ENCODE results near the gene ABCG1. TPM values are rescaled to one million over a fixed set of nuclear protein-coding genes. Genes with fewer than 3 reads are reported as not detected.
A peak's percentile ranks its signal among the peaks of the same experiment; 100 is the strongest.

Gene ABCG1
- total and polyA plus RNA-seq, 4 donors: 1.6 to 9.7 (median 5.3) TPM

DNA sequence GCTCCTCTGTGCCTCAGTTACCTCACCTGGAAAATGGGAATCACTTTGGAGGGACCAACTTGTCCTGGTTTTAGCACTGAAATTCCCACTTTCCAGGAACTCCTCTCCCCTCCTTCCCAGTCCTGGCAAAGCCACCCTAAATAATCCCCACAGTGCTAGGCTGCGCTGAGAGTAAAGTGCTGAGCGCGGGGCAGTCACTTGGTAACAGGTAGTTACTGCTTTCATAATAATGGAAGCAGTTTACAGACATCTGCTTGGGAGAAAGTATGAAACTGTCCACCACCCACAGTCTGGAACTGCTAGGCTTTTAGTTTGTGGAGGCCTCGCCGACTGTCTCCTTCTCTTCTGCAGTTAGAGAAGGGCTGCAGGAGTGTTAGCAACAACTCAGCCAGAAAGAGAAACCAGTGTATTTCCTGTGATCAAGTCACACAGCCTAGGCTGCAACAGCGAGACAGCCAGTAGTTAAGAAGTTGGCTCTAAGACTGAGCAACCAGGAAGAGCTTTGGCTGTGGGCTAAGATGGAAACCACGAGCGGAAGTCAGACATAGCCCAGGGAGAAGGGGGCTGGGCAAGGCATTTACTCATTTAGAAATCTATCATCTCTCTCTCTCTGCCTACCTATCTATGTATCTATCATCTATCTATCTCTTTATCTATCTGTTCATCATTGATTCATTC, 30.8 kb upstream of the ABCG1 start:
- Histone ChIP-seq H3K36me3 (ENCODE audit: control insufficient read depth in 4 of 4, insufficient read depth in 3 of 4, low read depth in 1 of 4, low read length in 3 of 4) (no peaks in the 10 kb centered on the region), H3K4me1 (ENCODE audit: control insufficient read depth in 4 of 4, insufficient read depth in 4 of 4, low read length in 3 of 4) (no peaks in the 10 kb centered on the region), H3K9ac (ENCODE audit: low read depth in 1 of 2, low read length in 2 of 2) (peak overlapping the region in 1 of 2 donors; percentile 19), H3K9me3 (ENCODE audit: control insufficient read depth in 4 of 4, low read length in 3 of 4) (no peaks in the 10 kb centered on the region), H3K27me3 (ENCODE audit: control insufficient read depth in 4 of 4, insufficient read depth in 4 of 4, low read length in 3 of 4) (no peaks in the 10 kb centered on the region), H3K4me3 (ENCODE audit: low read depth in 1 of 3, low read length in 3 of 3) (no peak overlapping the region), H3K27ac (ENCODE audit: low read depth in 1 of 2, low read length in 2 of 2) (peak overlapping the region; percentile 51 to 64)
- no peak for DNase-seq (ENCODE audit: low spot score)
- WGBS: 71% methylated on average over 8 of the region's 8 CpGs
- TF ChIP-seq RXRA (IDR thresholded peaks at IDR 0.05) (peak in 1 of 2 donors; percentile 7), EGR1 (IDR thresholded peaks at IDR 0.05; ENCODE audit: low read depth in 2 of 2) (no peak), SP1 (IDR thresholded peaks at IDR 0.05) (peak; percentile 13), YY1 (IDR thresholded peaks at IDR 0.05) (peak; percentile 57)

DNA sequence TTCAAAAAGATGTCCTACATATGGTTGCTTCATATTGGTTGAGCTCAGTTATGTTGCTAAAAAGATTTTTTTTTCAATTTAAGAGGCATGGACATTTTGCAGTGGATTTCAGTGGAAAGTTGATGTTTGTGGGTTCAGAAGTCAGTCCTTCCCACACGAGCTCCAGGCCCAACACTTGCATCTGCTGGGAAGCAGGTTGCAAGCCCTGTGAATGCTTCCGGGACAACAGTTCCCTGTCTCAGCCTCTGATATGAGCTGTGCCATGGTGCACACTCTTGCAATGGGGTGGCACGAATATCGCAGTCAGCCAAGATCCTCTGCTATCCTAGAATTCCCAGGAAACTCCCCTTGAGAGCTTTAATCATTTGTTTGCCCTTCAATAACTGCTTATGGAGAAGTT, 30.3 kb upstream of the ABCG1 start:
- DNase-seq (ENCODE audit: low spot score): no peak
- TF ChIP-seq, protein P1, sequence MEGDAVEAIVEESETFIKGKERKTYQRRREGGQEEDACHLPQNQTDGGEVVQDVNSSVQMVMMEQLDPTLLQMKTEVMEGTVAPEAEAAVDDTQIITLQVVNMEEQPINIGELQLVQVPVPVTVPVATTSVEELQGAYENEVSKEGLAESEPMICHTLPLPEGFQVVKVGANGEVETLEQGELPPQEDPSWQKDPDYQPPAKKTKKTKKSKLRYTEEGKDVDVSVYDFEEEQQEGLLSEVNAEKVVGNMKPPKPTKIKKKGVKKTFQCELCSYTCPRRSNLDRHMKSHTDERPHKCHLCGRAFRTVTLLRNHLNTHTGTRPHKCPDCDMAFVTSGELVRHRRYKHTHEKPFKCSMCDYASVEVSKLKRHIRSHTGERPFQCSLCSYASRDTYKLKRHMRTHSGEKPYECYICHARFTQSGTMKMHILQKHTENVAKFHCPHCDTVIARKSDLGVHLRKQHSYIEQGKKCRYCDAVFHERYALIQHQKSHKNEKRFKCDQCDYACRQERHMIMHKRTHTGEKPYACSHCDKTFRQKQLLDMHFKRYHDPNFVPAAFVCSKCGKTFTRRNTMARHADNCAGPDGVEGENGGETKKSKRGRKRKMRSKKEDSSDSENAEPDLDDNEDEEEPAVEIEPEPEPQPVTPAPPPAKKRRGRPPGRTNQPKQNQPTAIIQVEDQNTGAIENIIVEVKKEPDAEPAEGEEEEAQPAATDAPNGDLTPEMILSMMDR (IDR thresholded peaks at IDR 0.05; ENCODE audit: low read depth, low read length, missing input control): no peak
- TF ChIP-seq YY1 (IDR thresholded peaks at IDR 0.05): peak; percentile 14
- TF ChIP-seq, protein P2, sequence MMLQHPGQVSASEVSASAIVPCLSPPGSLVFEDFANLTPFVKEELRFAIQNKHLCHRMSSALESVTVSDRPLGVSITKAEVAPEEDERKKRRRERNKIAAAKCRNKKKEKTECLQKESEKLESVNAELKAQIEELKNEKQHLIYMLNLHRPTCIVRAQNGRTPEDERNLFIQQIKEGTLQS (IDR thresholded peaks at IDR 0.05): no peak
- 75% methylated on average over 4 of the region's 4 CpGs for WGBS
- Histone ChIP-seq H3K27me3 (ENCODE audit: control insufficient read depth in 4 of 4, insufficient read depth in 4 of 4, low read length in 3 of 4) (no peaks in the 10 kb centered on the region), H3K27ac (ENCODE audit: low read depth in 1 of 2, low read length in 2 of 2) (peak overlapping the region; percentile 28 to 51), H3K4me3 (ENCODE audit: low read depth in 1 of 3, low read length in 3 of 3) (no peak overlapping the region), H3K4me1 (ENCODE audit: control insufficient read depth in 4 of 4, insufficient read depth in 4 of 4, low read length in 3 of 4) (no peaks in the 10 kb centered on the region), H3K9me3 (ENCODE audit: control insufficient read depth in 4 of 4, low read length in 3 of 4) (no peaks in the 10 kb centered on the region), H3K9ac (ENCODE audit: low read depth in 1 of 2, low read length in 2 of 2) (no peak overlapping the region), H3K36me3 (ENCODE audit: control insufficient read depth in 4 of 4, insufficient read depth in 3 of 4, low read depth in 1 of 4, low read length in 3 of 4) (no peaks in the 10 kb centered on the region)

DNA sequence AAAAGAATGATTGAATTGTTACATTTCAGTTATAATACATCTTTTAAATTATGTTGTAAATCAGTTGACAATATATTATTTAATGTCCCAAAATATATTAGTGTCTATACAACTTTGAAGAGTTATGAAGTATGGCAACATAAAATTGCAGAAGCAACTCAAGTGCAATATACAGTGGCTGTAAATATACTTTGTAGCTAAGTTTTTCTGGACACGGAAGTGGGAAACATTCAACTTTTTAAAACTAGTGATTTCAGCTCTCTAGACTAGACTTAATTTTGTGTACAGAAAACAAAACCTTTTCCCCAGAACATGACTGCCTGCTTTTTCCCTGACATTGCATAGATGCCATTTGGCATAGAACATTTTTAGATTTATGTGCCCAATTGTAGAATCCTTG, 29.5 kb upstream of the ABCG1 start:
- Histone ChIP-seq H3K27me3 (ENCODE audit: control insufficient read depth in 4 of 4, insufficient read depth in 4 of 4, low read length in 3 of 4) (no peaks in the 10 kb centered on the region), H3K4me1 (ENCODE audit: control insufficient read depth in 4 of 4, insufficient read depth in 4 of 4, low read length in 3 of 4) (no peaks in the 10 kb centered on the region), H3K27ac (ENCODE audit: low read depth in 1 of 2, low read length in 2 of 2) (no peak overlapping the region), H3K9ac (ENCODE audit: low read depth in 1 of 2, low read length in 2 of 2) (no peak overlapping the region), H3K4me3 (ENCODE audit: low read depth in 1 of 3, low read length in 3 of 3) (no peak overlapping the region), H3K36me3 (ENCODE audit: control insufficient read depth in 4 of 4, insufficient read depth in 3 of 4, low read depth in 1 of 4, low read length in 3 of 4) (no peaks in the 10 kb centered on the region), H3K9me3 (ENCODE audit: control insufficient read depth in 4 of 4, low read length in 3 of 4) (no peaks in the 10 kb centered on the region)
- 93% methylated on average over 1 of the region's 1 CpG for WGBS
- DNase-seq (ENCODE audit: low spot score): no peak
- TF ChIP-seq HNF4G (IDR thresholded peaks at IDR 0.05): no peak
- TF ChIP-seq RAD21 (IDR thresholded peaks at IDR 0.05): no peak
- TF ChIP-seq, protein P3, sequence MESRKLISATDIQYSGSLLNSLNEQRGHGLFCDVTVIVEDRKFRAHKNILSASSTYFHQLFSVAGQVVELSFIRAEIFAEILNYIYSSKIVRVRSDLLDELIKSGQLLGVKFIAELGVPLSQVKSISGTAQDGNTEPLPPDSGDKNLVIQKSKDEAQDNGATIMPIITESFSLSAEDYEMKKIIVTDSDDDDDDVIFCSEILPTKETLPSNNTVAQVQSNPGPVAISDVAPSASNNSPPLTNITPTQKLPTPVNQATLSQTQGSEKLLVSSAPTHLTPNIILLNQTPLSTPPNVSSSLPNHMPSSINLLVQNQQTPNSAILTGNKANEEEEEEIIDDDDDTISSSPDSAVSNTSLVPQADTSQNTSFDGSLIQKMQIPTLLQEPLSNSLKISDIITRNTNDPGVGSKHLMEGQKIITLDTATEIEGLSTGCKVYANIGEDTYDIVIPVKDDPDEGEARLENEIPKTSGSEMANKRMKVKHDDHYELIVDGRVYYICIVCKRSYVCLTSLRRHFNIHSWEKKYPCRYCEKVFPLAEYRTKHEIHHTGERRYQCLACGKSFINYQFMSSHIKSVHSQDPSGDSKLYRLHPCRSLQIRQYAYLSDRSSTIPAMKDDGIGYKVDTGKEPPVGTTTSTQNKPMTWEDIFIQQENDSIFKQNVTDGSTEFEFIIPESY (IDR thresholded peaks at IDR 0.05): no peak
- TF ChIP-seq, protein P2 (IDR thresholded peaks at IDR 0.05): no peak
- no peak for TF ChIP-seq RXRA (IDR thresholded peaks at IDR 0.05)
- no peak for TF ChIP-seq FOXA2 (IDR thresholded peaks at IDR 0.05)
- no peak for TF ChIP-seq SP1 (IDR thresholded peaks at IDR 0.05)
- no peak for TF ChIP-seq NR2F2 (IDR thresholded peaks at IDR 0.05)
- TF ChIP-seq TAF1 (conservative IDR thresholded peaks at IDR 0.05): no peak
- TF ChIP-seq, protein P1 (IDR thresholded peaks at IDR 0.05; ENCODE audit: low read depth, low read length, missing input control): no peak
- TF ChIP-seq FOXA1 (IDR thresholded peaks at IDR 0.05): no peak
- no peak for TF ChIP-seq HNF4A (conservative IDR thresholded peaks at IDR 0.05)
- no peak for TF ChIP-seq GABPA (IDR thresholded peaks at IDR 0.05 in 1 of 2, conservative IDR thresholded peaks at IDR 0.05 in 1 of 2)
- TF ChIP-seq, protein P4, sequence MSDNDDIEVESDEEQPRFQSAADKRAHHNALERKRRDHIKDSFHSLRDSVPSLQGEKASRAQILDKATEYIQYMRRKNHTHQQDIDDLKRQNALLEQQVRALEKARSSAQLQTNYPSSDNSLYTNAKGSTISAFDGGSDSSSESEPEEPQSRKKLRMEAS (IDR thresholded peaks at IDR 0.05): no peak
- TF ChIP-seq EGR1 (IDR thresholded peaks at IDR 0.05; ENCODE audit: low read depth in 2 of 2): no peak

Measured in liver (tissue), 9 donors.